Measurements from ENCODE around the gene SPTB. TPM values are rescaled to one million over a fixed set of nuclear protein-coding genes. Genes with fewer than 3 reads are reported as not detected.

Gene SPTB
- total RNA-seq, 1 donor from 2014 or later: 312 TPM

DNA sequence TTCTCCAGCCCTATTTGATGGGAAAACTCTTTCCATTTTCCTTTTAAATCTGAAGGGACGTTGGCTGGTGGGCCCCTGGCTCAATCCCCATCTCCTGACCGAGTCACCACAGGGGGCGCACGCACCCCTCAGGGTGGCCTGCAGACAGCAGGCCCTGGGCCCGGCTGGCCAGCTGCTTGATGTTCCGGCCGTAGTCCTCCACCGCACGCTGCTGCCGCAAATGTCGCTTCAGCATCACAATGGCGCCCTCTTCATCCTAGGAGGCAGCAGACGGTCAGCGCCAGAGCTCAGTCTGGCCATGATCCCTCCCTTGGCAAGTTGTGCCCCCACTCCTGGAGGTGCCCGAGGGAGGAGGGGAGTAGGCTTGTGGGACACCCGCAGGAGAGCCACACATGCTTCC, 105.4 kb downstream of the SPTB start:
- H3K36me3 ChIP-seq (ENCODE audit: control insufficient read depth in 3 of 3, insufficient read depth in 3 of 3, low read length in 3 of 3): peaks cover 66 to 85% (median 80%) of the 10 kb centered on the region in 3 donors
- H3K27ac ChIP-seq (ENCODE audit: low read depth, low read length): no peak overlapping the region
- H3K9me3 ChIP-seq (ENCODE audit: control insufficient read depth in 3 of 3, low read length in 3 of 3): no peaks in the 10 kb centered on the region
- H3K9ac ChIP-seq (ENCODE audit: low read depth in 1 of 3, low read length in 3 of 3): no peak overlapping the region
- no peak overlapping the region for H3K4me3 ChIP-seq (ENCODE audit: low read length in 3 of 3)
- H3K27me3 ChIP-seq (ENCODE audit: control insufficient read depth in 3 of 3, insufficient read depth in 3 of 3, low read length in 3 of 3): no peaks in the 10 kb centered on the region
- H3K4me1 ChIP-seq (ENCODE audit: control insufficient read depth in 3 of 3, insufficient read depth in 3 of 3, low read length in 3 of 3): peaks cover 18 to 21% (median 19%) of the 10 kb centered on the region in 3 donors

- H3K4me3 ChIP-seq (ENCODE audit: low read length in 3 of 3): no peak overlapping the region
- H3K4me1 ChIP-seq (ENCODE audit: control insufficient read depth in 3 of 3, insufficient read depth in 3 of 3, low read length in 3 of 3): peaks cover 12 to 14% (median 12%) of the 10 kb centered on the region in 3 donors
- H3K36me3 ChIP-seq (ENCODE audit: control insufficient read depth in 3 of 3, insufficient read depth in 3 of 3, low read length in 3 of 3): peaks cover 73 to 88% (median 85%) of the 10 kb centered on the region in 3 donors
- no peaks in the 10 kb centered on the region for H3K27me3 ChIP-seq (ENCODE audit: control insufficient read depth in 3 of 3, insufficient read depth in 3 of 3, low read length in 3 of 3)
- H3K9me3 ChIP-seq (ENCODE audit: control insufficient read depth in 3 of 3, low read length in 3 of 3): no peaks in the 10 kb centered on the region
- H3K27ac ChIP-seq (ENCODE audit: low read depth, low read length): no peak overlapping the region
- H3K9ac ChIP-seq (ENCODE audit: low read depth in 1 of 3, low read length in 3 of 3): no peak overlapping the region
Observed at GRCh38 chr14:64773577-64773976, 106.1 kb downstream of the SPTB start.

- no peak overlapping the region for H3K9ac ChIP-seq (ENCODE audit: low read depth in 1 of 3, low read length in 3 of 3)
- peaks cover 7 to 9% (median 7%) of the 10 kb centered on the region in 3 donors for H3K4me1 ChIP-seq (ENCODE audit: control insufficient read depth in 3 of 3, insufficient read depth in 3 of 3, low read length in 3 of 3)
- H3K4me3 ChIP-seq (ENCODE audit: low read length in 3 of 3): no peak overlapping the region
- no peak overlapping the region for H3K27ac ChIP-seq (ENCODE audit: low read depth, low read length)
- no peaks in the 10 kb centered on the region for H3K9me3 ChIP-seq (ENCODE audit: control insufficient read depth in 3 of 3, low read length in 3 of 3)
- H3K27me3 ChIP-seq (ENCODE audit: control insufficient read depth in 3 of 3, insufficient read depth in 3 of 3, low read length in 3 of 3): no peaks in the 10 kb centered on the region
- peaks cover 73 to 86% (median 84%) of the 10 kb centered on the region in 3 donors for H3K36me3 ChIP-seq (ENCODE audit: control insufficient read depth in 3 of 3, insufficient read depth in 3 of 3, low read length in 3 of 3)
Observed at GRCh38 chr14:64773046-64773445, 106.7 kb downstream of the SPTB start.

GRCh38 chr14:64772397-64772950, 107.2 kb downstream of the SPTB start:
- H3K9ac ChIP-seq (ENCODE audit: low read depth in 1 of 3, low read length in 3 of 3): no peak overlapping the region
- H3K27ac ChIP-seq (ENCODE audit: low read depth, low read length): no peak overlapping the region
- H3K4me1 ChIP-seq (ENCODE audit: control insufficient read depth in 3 of 3, insufficient read depth in 3 of 3, low read length in 3 of 3): peaks cover under 1 to 4% (median 1%) of the 10 kb centered on the region in 3 donors
- no peak overlapping the region for H3K4me3 ChIP-seq (ENCODE audit: low read length in 3 of 3)
- no peaks in the 10 kb centered on the region for H3K9me3 ChIP-seq (ENCODE audit: control insufficient read depth in 3 of 3, low read length in 3 of 3)
- no peaks in the 10 kb centered on the region for H3K27me3 ChIP-seq (ENCODE audit: control insufficient read depth in 3 of 3, insufficient read depth in 3 of 3, low read length in 3 of 3)
- peaks cover 74 to 88% (median 87%) of the 10 kb centered on the region in 3 donors for H3K36me3 ChIP-seq (ENCODE audit: control insufficient read depth in 3 of 3, insufficient read depth in 3 of 3, low read length in 3 of 3)

GRCh38 chr14:64771161-64771560, 108.5 kb downstream of the SPTB start:
- no peaks in the 10 kb centered on the region for H3K4me1 ChIP-seq (ENCODE audit: control insufficient read depth in 3 of 3, insufficient read depth in 3 of 3, low read length in 3 of 3)
- peaks cover 81 to 93% (median 85%) of the 10 kb centered on the region in 3 donors for H3K36me3 ChIP-seq (ENCODE audit: control insufficient read depth in 3 of 3, insufficient read depth in 3 of 3, low read length in 3 of 3)
- H3K27me3 ChIP-seq (ENCODE audit: control insufficient read depth in 3 of 3, insufficient read depth in 3 of 3, low read length in 3 of 3): no peaks in the 10 kb centered on the region
- H3K9me3 ChIP-seq (ENCODE audit: control insufficient read depth in 3 of 3, low read length in 3 of 3): no peaks in the 10 kb centered on the region
- H3K4me3 ChIP-seq (ENCODE audit: low read length in 3 of 3): no peak overlapping the region
- H3K9ac ChIP-seq (ENCODE audit: low read depth in 1 of 3, low read length in 3 of 3): no peak overlapping the region
- H3K27ac ChIP-seq (ENCODE audit: low read depth, low read length): no peak overlapping the region

GRCh38 chr14:64770751-64771150, 109.0 kb downstream of the SPTB start:
- Histone ChIP-seq H3K36me3 (ENCODE audit: control insufficient read depth in 3 of 3, insufficient read depth in 3 of 3, low read length in 3 of 3) (peaks cover 84 to 96% (median 85%) of the 10 kb centered on the region in 3 donors), H3K9me3 (ENCODE audit: control insufficient read depth in 3 of 3, low read length in 3 of 3) (no peaks in the 10 kb centered on the region), H3K4me3 (ENCODE audit: low read length in 3 of 3) (no peak overlapping the region)

GRCh38 chr14:64769096-64770020, 110.3 kb downstream of the SPTB start:
- Histone ChIP-seq H3K4me3 (ENCODE audit: low read length in 3 of 3) (no peak overlapping the region), H3K27ac (ENCODE audit: low read depth, low read length) (no peak overlapping the region), H3K9me3 (ENCODE audit: control insufficient read depth in 3 of 3, low read length in 3 of 3) (no peaks in the 10 kb centered on the region), H3K27me3 (ENCODE audit: control insufficient read depth in 3 of 3, insufficient read depth in 3 of 3, low read length in 3 of 3) (no peaks in the 10 kb centered on the region), H3K36me3 (ENCODE audit: control insufficient read depth in 3 of 3, insufficient read depth in 3 of 3, low read length in 3 of 3) (peaks cover 81 to 94% (median 83%) of the 10 kb centered on the region in 3 donors), H3K9ac (ENCODE audit: low read depth in 1 of 3, low read length in 3 of 3) (peak overlapping the region in 1 of 3 donors; percentile 3), H3K4me1 (ENCODE audit: control insufficient read depth in 3 of 3, insufficient read depth in 3 of 3, low read length in 3 of 3) (peaks cover 2 to 4% (median 3%) of the 10 kb centered on the region in 3 donors)

More at GRCh38 chr14:64770751-64771150, 109.0 kb downstream of the SPTB start:
- no peak overlapping the region for H3K9ac ChIP-seq (ENCODE audit: low read depth in 1 of 3, low read length in 3 of 3)
- H3K27me3 ChIP-seq (ENCODE audit: control insufficient read depth in 3 of 3, insufficient read depth in 3 of 3, low read length in 3 of 3): no peaks in the 10 kb centered on the region
- H3K27ac ChIP-seq (ENCODE audit: low read depth, low read length): no peak overlapping the region
- H3K4me1 ChIP-seq (ENCODE audit: control insufficient read depth in 3 of 3, insufficient read depth in 3 of 3, low read length in 3 of 3): no peaks in the 10 kb centered on the region

DNA sequence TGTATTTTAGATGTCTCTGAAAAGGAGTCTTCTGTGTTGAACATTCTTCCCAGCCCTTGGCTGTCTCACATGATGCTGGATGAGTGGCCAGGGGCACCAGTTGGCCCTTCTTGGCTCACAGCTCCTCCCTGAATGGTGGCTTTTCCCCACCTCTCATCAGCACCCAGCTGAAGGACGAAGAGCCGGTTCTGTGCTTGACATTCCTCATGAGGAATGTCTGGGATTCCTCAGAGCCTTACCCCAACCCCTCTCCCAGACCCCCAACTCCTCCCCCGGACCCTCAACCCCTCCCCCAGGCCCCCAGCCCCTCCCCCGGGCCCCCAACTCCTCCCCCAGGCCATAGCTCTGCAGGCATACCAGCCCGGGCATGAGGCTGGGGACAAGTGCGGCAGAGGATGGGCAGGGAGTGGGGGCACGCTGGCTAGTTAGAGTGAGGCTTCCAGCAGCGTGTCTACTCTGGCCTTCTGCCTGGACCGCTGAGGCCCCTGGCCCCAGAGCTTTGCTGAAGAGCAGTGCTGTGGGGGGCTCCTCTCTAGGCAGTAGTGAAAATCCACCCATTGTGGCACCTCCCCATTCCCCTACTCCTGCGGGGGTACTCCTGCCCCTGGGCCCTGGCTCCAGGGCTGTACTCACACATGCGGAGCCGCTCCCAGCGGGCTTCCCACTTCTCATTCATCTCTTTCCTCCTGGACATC, 111.2 kb downstream of the SPTB start:
- Histone ChIP-seq H3K27me3 (ENCODE audit: control insufficient read depth in 3 of 3, insufficient read depth in 3 of 3, low read length in 3 of 3) (no peaks in the 10 kb centered on the region), H3K9ac (ENCODE audit: low read depth in 1 of 3, low read length in 3 of 3) (no peak overlapping the region), H3K4me1 (ENCODE audit: control insufficient read depth in 3 of 3, insufficient read depth in 3 of 3, low read length in 3 of 3) (peaks cover 8 to 12% (median 11%) of the 10 kb centered on the region in 3 donors), H3K27ac (ENCODE audit: low read depth, low read length) (no peak overlapping the region), H3K9me3 (ENCODE audit: control insufficient read depth in 3 of 3, low read length in 3 of 3) (no peaks in the 10 kb centered on the region), H3K36me3 (ENCODE audit: control insufficient read depth in 3 of 3, insufficient read depth in 3 of 3, low read length in 3 of 3) (peaks cover 80 to 91% (median 82%) of the 10 kb centered on the region in 3 donors), H3K4me3 (ENCODE audit: low read length in 3 of 3) (no peak overlapping the region)

DNA sequence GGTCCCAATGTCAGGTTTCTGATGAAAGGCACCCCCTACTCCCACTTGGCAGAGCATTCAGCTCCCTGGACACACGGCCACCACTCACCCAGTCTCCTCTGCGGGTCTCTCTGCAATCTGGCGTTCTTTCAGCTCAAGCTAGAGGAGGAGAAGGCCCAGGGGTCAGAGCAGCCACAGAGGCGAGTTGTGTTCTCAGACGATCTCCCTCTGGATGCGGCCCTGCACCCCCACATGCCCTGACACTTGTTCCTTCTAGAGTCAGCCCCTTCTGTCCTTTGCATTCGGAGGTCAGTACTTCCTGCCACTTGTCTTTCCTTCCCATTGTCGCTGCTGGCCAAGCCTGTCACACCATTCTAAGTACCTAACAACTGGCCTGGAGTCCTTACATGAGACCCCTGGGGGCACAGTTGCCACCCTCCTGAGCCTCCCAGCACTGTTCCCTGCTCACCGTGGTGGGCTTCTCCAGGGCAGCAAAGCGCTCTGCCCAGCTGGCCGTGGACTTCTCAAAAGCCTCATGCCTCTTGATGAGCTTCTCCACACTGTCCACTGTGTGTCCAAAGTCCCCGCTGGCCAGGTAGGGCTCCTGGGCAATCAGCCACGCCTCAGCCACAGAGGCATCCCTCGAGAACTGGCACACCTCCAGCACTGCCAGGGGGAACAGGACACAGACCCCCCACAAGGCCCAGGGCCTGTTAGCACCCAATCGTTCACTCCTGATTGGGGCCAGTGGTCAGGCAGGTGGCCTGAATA, 112.3 kb downstream of the SPTB start:
- Histone ChIP-seq H3K27ac (ENCODE audit: low read depth, low read length) (no peak overlapping the region), H3K9me3 (ENCODE audit: control insufficient read depth in 3 of 3, low read length in 3 of 3) (no peaks in the 10 kb centered on the region), H3K36me3 (ENCODE audit: control insufficient read depth in 3 of 3, insufficient read depth in 3 of 3, low read length in 3 of 3) (peaks cover 70 to 88% (median 73%) of the 10 kb centered on the region in 3 donors), H3K4me3 (ENCODE audit: low read length in 3 of 3) (no peak overlapping the region), H3K27me3 (ENCODE audit: control insufficient read depth in 3 of 3, insufficient read depth in 3 of 3, low read length in 3 of 3) (no peaks in the 10 kb centered on the region), H3K9ac (ENCODE audit: low read depth in 1 of 3, low read length in 3 of 3) (no peak overlapping the region), H3K4me1 (ENCODE audit: control insufficient read depth in 3 of 3, insufficient read depth in 3 of 3, low read length in 3 of 3) (peaks cover 18 to 22% (median 21%) of the 10 kb centered on the region in 3 donors)

All from skeletal muscle tissue (tissue), 4 donors.